AG09309 (cell line): Measurements from ENCODE around the gene C16orf86.

Experiments
- DNase-seq: peaks from one replicate; pipeline ENCODE4 v3.0.0-alpha.2; 2010; ENCODE audit warnings: low read depth
- H3K4me3 ChIP-seq: 2 replicates; pipeline ENCODE4 v1.5.1; 2011; ENCODE audit warnings: mild to moderate bottlenecking, low read depth, low read length, moderate library complexity; ENCODE audit not compliant: control insufficient read depth
- CTCF ChIP-seq: IDR thresholded peaks from 2 replicates; pipeline ENCODE4 v1.5.1; 2011; ENCODE audit warnings: mild to moderate bottlenecking, low read depth, low read length, inconsistent platforms; ENCODE audit not compliant: insufficient read depth, control insufficient read depth; ENCODE audit errors: missing control alignments

The C16orf86 gene

GRCh38 chr16:67714522-67714921 lies 47.9 kb downstream of the C16orf86 start:
- DNase-seq = no peak
- no peak for TF ChIP-seq CTCF
- H3K4me3 ChIP-seq = no peak overlapping the region

- no peak for TF ChIP-seq CTCF
- no peak for DNase-seq
- H3K4me3 ChIP-seq = no peak overlapping the region
Measured at GRCh38 chr16:67716097-67716496, 49.5 kb downstream of the C16orf86 start.
